HG02973 (cell line): ENCODE data around the gene TIMM10B.
"Not testable (repeated sequence)": the region's sequence is repeated elsewhere in the genome, so short reads cannot be mapped to it uniquely, and the experiment has no call there.

Experiments used
- ATAC-seq: cut with Tn5 transposase; IDR thresholded peaks from one replicate; pipeline ENCODE4 v1.9.1; 2021; ENCODE audit warnings: moderate library complexity; ENCODE audit not compliant: unreplicated experiment

TIMM10B gene

GRCh38 chr11:6504166-6504565 lies 22.9 kb downstream of the TIMM10B start:
- ATAC-seq, result no peak

- no peak for ATAC-seq
Measured at GRCh38 chr11:6505577-6506240, 24.4 kb downstream of the TIMM10B start.

GRCh38 chr11:6516865-6517264 lies 35.6 kb downstream of the TIMM10B start:
- no peak for ATAC-seq

- ATAC-seq, result no peak
Measured at GRCh38 chr11:6520265-6520664, 39.0 kb downstream of the TIMM10B start.

GRCh38 chr11:6521946-6522345 lies 40.6 kb downstream of the TIMM10B start:
- ATAC-seq, result not testable (repeated sequence)

- ATAC-seq, result no peak
Measured at GRCh38 chr11:6523253-6523652, 42.0 kb downstream of the TIMM10B start.

GRCh38 chr11:6526411-6527135 lies 45.3 kb downstream of the TIMM10B start:
- no peak for ATAC-seq

- ATAC-seq, result no peak
Measured at GRCh38 chr11:6529266-6529665, 48.0 kb downstream of the TIMM10B start.

- ATAC-seq, result no peak
Measured at GRCh38 chr11:6530848-6531247, 49.5 kb downstream of the TIMM10B start.

- ATAC-seq, result peak; percentile 60
Measured at GRCh38 chr11:6531267-6531752, 50.0 kb downstream of the TIMM10B start.
